Astrocyte (in vitro differentiated cells and primary cell): Measurements from ENCODE around the gene REEP6. TPM values are rescaled to one million over a fixed set of nuclear protein-coding genes. Genes with fewer than 3 reads are reported as not detected.

ENCODE experiments used
- DNase-seq: peaks from one replicate; pipeline ENCODE4 v3.0.0-alpha.2; 2010; ENCODE audit warnings: low read depth
- FAIRE-seq: peaks from 2 replicates; lab custom pipeline; 2011; peaks lifted over from hg19 to GRCh38; lab: Jason Lieb, UNC
- H2AFZ ChIP-seq: 2 replicates; pipeline ENCODE4 v1.6.0; 2012; ENCODE audit warnings: low read depth, low read length, inconsistent platforms
- H3K27ac ChIP-seq: 2 replicates; pipeline ENCODE4 v1.5.1; 2011; ENCODE audit warnings: low read depth, low read length, inconsistent platforms
- H3K27me3 ChIP-seq: 2 replicates; pipeline ENCODE4 v1.6.0; 2011; ENCODE audit warnings: low read length, inconsistent platforms; ENCODE audit not compliant: insufficient read depth
- H3K36me3 ChIP-seq: 2 replicates; pipeline ENCODE4 v1.5.1; 2011; ENCODE audit warnings: low read length, inconsistent platforms; ENCODE audit not compliant: insufficient read depth
- H3K4me1 ChIP-seq: 2 replicates; pipeline ENCODE4 v1.5.1; 2011; ENCODE audit warnings: low read length, inconsistent platforms; ENCODE audit not compliant: insufficient read depth
- H3K4me2 ChIP-seq: 2 replicates; pipeline ENCODE4 v1.6.0; 2012; ENCODE audit warnings: low read length, inconsistent platforms
- H3K4me3 ChIP-seq: 2 replicates; pipeline ENCODE4 v1.5.1; 2011; ENCODE audit warnings: low read depth, mild to moderate bottlenecking, low read length, inconsistent platforms; ENCODE audit not compliant: insufficient read depth
- H3K79me2 ChIP-seq: 2 replicates; pipeline ENCODE4 v1.6.0; 2012; ENCODE audit warnings: mild to moderate bottlenecking, low read length, inconsistent platforms; ENCODE audit not compliant: insufficient read depth
- H3K9ac ChIP-seq: 2 replicates; pipeline ENCODE4 v1.6.0; 2012; ENCODE audit warnings: mild to moderate bottlenecking, low read length, inconsistent platforms
- H3K9me3 ChIP-seq: 2 replicates; pipeline ENCODE4 v1.5.1; 2012; ENCODE audit warnings: low read depth, mild to moderate bottlenecking, low read length, inconsistent platforms; ENCODE audit not compliant: insufficient read depth
- H4K20me1 ChIP-seq: 2 replicates; pipeline ENCODE4 v1.6.0; 2012; ENCODE audit warnings: low read length, inconsistent platforms; ENCODE audit not compliant: insufficient read depth
- H3K27ac Mint-ChIP-seq: one replicate; pipeline ENCODE4 v1.8.0; 2021; ENCODE audit warnings: mild to moderate bottlenecking, mixed read lengths; ENCODE audit not compliant: unreplicated experiment
- H3K27me3 Mint-ChIP-seq: one replicate; pipeline ENCODE4 v1.8.0; 2021; ENCODE audit warnings: low read depth, mixed read lengths; ENCODE audit not compliant: unreplicated experiment
- H3K36me3 Mint-ChIP-seq: one replicate; pipeline ENCODE4 v1.8.0; 2021; ENCODE audit warnings: low read depth, mixed read lengths; ENCODE audit not compliant: unreplicated experiment
- H3K4me1 Mint-ChIP-seq: one replicate; pipeline ENCODE4 v1.8.0; 2021; ENCODE audit warnings: low read depth, mixed read lengths; ENCODE audit not compliant: unreplicated experiment
- H3K4me3 Mint-ChIP-seq: one replicate; pipeline ENCODE4 v1.8.0; 2021; ENCODE audit warnings: mild to moderate bottlenecking, moderate library complexity, mixed read lengths; ENCODE audit not compliant: unreplicated experiment
- H3K9me3 Mint-ChIP-seq: one replicate; pipeline ENCODE4 v1.8.0; 2021; ENCODE audit warnings: mild to moderate bottlenecking, mixed read lengths; ENCODE audit not compliant: unreplicated experiment
- CTCF ChIP-seq: IDR thresholded peaks from 2 replicates; pipeline ENCODE4 v1.5.1; 2011; ENCODE audit warnings: low read depth, mild to moderate bottlenecking, inconsistent platforms, low read length, moderate library complexity; ENCODE audit not compliant: insufficient read depth
- EZH2 ChIP-seq: IDR thresholded peaks from 2 replicates; pipeline ENCODE4 v1.6.1; 2012; ENCODE audit warnings: mild to moderate bottlenecking, low read length, inconsistent platforms; ENCODE audit not compliant: insufficient read depth
- total RNA-seq: library from RNA; stranded (reverse); gene quantifications from 2 replicates; pipeline ENCODE4 v1.2.1, GENCODE V29; 2021

REEP6 gene
- total RNA-seq, 1 donor from 2014 or later = 5.7 TPM

- DNase-seq (no peak), FAIRE-seq (no peak)
- H2AFZ ChIP-seq = no peak overlapping the region
- H3K4me2 ChIP-seq = no peak overlapping the region
- Mint-ChIP-seq H3K9me3 (no peaks in the 10 kb centered on the region), H3K4me1 (peaks cover 3% of the 10 kb centered on the region), H3K27me3 (peaks cover 15% of the 10 kb centered on the region), H3K36me3 (peaks cover 2% of the 10 kb centered on the region), H3K27ac (no peak overlapping the region), H3K4me3 (no peak overlapping the region)
- no peak overlapping the region for H3K4me3 ChIP-seq
- H3K36me3 ChIP-seq = no peaks in the 10 kb centered on the region
- H3K4me1 ChIP-seq = peaks cover 8% of the 10 kb centered on the region
- H4K20me1 ChIP-seq = no peaks in the 10 kb centered on the region
- H3K79me2 ChIP-seq = no peaks in the 10 kb centered on the region
- no peaks in the 10 kb centered on the region for H3K9me3 ChIP-seq
- no peak overlapping the region for H3K27ac ChIP-seq
- peaks cover 5% of the 10 kb centered on the region for H3K27me3 ChIP-seq
- H3K9ac ChIP-seq = no peak overlapping the region
- TF ChIP-seq EZH2 (no peak), CTCF (no peak)
Measured at GRCh38 chr19:1495051-1495798, 4.2 kb downstream of the REEP6 start.

- peaks cover 5% of the 10 kb centered on the region for H3K27me3 ChIP-seq
- H3K4me3 ChIP-seq = no peak overlapping the region
- TF ChIP-seq EZH2 = no peak
- TF ChIP-seq CTCF = no peak
- FAIRE-seq (no peak), DNase-seq (no peak)
- Mint-ChIP-seq H3K27ac (peak overlapping the region; percentile 4), H3K4me3 (no peak overlapping the region), H3K4me1 (peaks cover 3% of the 10 kb centered on the region), H3K9me3 (no peaks in the 10 kb centered on the region), H3K36me3 (no peaks in the 10 kb centered on the region), H3K27me3 (peaks cover 15% of the 10 kb centered on the region)
- H3K36me3 ChIP-seq = no peaks in the 10 kb centered on the region
- H3K4me1 ChIP-seq = peaks cover 6% of the 10 kb centered on the region
- no peak overlapping the region for H3K9ac ChIP-seq
- no peak overlapping the region for H3K4me2 ChIP-seq
- H3K79me2 ChIP-seq = no peaks in the 10 kb centered on the region
- H3K9me3 ChIP-seq = no peaks in the 10 kb centered on the region
- no peaks in the 10 kb centered on the region for H4K20me1 ChIP-seq
- no peak overlapping the region for H3K27ac ChIP-seq
- no peak overlapping the region for H2AFZ ChIP-seq
Measured at GRCh38 chr19:1495799-1496713, 5.1 kb downstream of the REEP6 start.
